Dermis microvascular lymphatic vessel endothelial cell (primary cell): ENCODE data around the gene TMEM30A. TPM values are rescaled to one million over a fixed set of nuclear protein-coding genes. Genes with fewer than 3 reads are reported as not detected.

Source experiments
- DNase-seq, 2 donors: peaks; one replicate each; pipeline versions ENCODE4 v3.0.0 to v3.0.0-alpha.2; 2010; ENCODE audit warnings: low read depth in 2 of 2
- total RNA-seq: library from RNA; depleted of rRNA; stranded (reverse); fragments of >200 nt; gene quantifications from 2 replicates; pipeline ENCODE4 v1.2.1, GENCODE V29; 2014

The TMEM30A gene
- total RNA-seq, result 121 and 147 TPM in 2 replicates

DNA sequence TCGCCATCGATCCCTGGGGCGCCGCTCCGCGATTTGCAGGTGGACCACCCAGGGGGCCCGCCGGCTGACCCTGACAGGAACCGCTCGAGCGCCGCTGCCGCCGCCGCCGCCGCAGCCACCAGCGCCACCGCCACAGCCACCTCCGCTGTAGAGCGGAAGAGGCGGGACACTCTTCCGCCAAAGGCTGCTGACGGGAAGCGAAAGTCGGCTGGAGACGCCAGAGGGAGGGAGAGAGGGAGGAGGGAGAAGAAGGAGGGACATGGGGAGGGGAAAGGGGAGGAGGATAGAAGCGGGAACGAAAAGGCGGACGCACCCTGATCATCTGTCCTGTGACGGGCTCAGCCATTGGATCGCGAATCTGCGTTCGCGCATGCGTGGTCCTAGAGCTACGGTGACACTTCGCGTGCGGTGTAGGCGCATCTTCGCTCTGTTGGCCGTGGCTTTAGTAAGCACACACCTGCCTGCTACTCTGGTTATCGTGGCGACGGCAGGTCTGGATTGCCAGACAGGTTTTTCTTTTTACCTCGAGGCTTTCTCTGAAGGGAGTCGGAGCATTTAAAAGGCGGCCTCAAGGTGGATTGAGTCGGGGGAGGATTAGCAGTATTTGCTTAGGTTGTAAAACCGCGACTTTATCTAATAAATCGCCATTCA is at the start of gene TMEM30A:
Gene TMEM30A, minus strand, starts transcription at position 161 of the 651 bp plus-strand sequence. Its CDS starts 154 bp downstream, at position 7.
- DNase-seq, result peak; percentile 99 to 100

- no peak for DNase-seq
Observed at GRCh38 chr6:75333676-75334200, 49.1 kb upstream of the TMEM30A start.

DNA sequence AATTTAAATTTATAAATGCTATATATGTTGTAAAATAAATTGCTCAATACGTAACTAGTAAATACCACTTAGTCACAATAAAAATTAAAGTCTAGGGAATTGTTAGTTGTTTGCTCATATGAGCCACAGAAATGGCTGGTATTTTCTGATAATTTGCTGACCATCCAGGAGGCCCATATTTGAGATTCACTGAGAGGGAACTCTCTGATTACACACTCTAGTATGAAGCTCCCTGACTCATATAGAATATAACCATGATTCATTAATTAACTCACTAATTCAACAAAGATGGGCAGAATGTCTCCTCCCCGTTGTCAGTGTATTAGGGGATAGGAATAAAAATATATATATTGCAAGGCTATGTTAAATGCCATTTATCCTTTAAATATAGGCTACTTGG is 46.6 kb upstream of the TMEM30A start:
- DNase-seq, result no peak

DNA sequence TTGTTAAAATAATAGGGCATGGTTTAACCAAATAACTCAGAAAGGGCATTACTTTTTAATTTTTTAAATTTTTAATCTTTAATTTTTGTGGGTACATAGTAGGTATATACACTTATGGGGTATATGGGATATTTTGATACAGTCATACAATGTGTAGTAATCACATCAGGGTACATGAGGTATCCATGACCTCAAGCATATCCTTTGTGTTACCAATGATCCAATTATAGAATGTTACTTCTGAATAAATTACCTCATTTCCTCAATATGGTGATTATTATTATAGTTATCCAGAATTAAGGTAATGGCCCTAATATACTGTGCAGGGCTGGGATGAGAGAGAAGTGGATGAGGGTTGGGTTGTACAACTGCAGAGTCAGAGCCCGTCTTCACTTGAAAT is 45.1 kb upstream of the TMEM30A start:
- no peak for DNase-seq

- DNase-seq, result no peak
Observed at GRCh38 chr6:75327807-75328206, 43.2 kb upstream of the TMEM30A start.

GRCh38 chr6:75326557-75327258 is 42.1 kb upstream of the TMEM30A start:
- DNase-seq, result no peak

DNA sequence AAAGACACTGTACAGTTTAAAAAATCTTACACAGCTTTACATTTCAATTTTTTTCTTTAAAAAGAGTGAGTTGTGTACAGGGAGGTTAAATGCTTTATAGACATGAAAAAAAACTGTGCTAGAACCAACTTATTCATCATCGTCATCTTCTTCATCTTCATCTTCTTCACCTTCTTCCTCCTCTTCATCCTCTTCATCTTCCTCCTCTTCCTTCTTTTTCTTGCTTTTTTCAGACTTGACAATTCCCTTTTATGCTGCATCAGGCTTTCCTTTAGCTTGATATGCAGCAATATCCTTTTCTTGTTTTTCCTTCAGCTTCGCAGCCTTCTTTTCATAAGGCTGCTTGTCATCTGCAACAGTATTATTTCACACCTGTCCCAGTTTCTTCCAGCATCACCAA is 34.3 kb upstream of the TMEM30A start:
- no peak for DNase-seq

GRCh38 chr6:75317503-75318206 is 33.1 kb upstream of the TMEM30A start:
- DNase-seq, result peak in 1 of 2 donors; percentile 56

GRCh38 chr6:75315978-75316377 is 31.4 kb upstream of the TMEM30A start:
- no peak for DNase-seq

DNA sequence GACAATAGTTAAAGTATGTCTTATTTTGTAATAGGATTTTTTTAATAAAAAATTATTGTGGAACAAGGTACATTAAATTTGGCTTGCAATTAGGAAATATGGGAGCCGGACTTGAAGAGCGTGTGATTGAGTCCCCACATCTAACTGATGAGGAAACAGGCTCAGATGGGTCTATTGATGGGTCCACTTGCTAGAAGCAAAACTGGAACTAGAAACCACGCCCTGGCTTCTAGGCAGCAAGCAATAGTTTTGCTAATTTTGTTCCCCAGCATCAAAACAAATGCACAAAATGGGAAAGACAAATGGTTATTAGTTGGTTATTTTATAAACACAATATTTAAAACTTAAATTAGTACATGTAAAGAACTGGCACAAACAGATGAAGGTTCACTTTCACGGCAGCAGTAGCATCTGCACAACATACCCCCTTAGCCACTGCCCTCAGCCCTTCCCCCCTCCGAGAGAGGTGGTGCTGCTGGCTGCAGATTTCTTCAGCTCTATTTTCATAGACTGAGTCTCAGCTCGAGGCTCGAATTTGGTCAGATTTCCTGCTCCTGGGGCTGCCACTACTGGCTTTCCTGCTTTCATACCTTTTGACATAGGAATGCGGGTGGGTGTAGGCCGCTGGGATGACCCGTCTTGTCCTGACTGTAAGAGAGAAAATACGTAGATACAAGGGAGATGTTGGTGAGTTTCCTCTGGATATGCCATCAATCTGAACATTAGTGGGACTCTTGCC is 23.8 kb upstream of the TMEM30A start:
- no peak for DNase-seq

DNA sequence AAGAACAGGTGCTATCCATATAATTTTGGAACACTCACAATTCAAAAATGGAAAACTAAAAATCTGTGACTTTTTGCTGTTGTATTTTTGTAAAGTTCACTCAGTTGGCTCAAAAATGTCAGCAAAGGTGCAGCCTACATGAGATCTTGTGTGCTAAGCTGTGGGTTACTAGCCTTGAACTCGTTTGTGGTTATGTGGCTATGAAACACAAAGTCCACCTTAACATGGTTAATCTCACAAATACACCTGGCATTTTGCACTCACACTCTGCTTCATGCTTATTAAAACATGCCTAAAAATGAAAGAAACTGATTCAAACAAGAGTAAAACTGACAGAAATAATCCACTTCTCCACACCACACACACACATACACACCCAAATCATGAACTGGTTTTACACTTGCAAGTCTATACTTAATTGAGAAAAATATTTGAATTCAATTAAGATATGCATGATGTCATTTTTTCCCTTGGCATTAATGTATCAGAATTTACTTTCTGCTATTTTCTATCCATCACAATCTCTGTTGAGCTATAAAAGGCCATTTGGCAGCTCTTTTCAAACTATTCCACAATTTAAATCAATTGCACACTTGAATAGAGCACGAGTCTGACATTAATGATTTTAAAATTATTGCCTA is 22.9 kb upstream of the TMEM30A start:
- no peak for DNase-seq

GRCh38 chr6:75306064-75306463 is 21.5 kb upstream of the TMEM30A start:
- DNase-seq, result peak in 1 of 2 donors; percentile 76

GRCh38 chr6:75305573-75305972 is 21.0 kb upstream of the TMEM30A start:
- no peak for DNase-seq

DNA sequence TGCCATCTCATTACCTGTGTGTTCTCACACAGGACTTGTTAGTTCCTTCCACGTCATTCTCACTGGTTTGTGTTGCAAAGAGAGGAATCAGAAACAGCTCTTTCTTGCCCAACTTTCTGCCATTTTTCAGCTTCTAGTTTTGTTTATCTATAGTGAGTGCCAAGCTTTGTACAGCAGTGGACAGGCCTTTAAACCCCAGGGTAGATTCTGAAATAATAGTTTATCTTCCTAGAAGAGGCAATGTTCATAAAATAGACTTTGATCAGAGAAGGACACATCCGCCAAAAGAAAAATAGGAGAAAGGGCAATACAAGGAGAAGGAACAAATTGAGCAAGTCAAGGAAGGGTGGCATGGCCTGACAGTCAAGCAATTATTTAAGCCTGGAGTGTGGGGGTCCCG is 17.7 kb upstream of the TMEM30A start:
- DNase-seq, result no peak

GRCh38 chr6:75301537-75301936 is 16.9 kb upstream of the TMEM30A start:
- DNase-seq, result no peak

GRCh38 chr6:75301088-75301487 is 16.5 kb upstream of the TMEM30A start:
- DNase-seq, result no peak

DNA sequence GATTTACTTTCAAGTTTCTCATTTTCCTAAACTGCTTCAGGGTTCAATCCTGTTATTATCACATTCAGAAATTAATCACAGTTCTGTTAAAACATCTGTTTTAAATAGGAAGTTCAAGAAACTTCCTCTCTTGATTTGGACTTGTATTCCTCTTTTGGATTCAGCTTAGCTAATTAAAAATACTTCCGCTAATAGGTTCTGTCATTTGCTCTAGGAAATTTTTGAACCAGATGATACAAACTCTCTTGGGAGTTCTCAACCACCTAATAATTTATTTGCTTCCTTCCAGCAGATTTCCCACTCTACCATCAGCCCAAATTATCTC is 15.9 kb upstream of the TMEM30A start:
- DNase-seq, result no peak

- DNase-seq, result no peak
Observed at GRCh38 chr6:75299801-75300530, 15.4 kb upstream of the TMEM30A start.

GRCh38 chr6:75296811-75297779 is 12.5 kb upstream of the TMEM30A start:
- DNase-seq, result peak; percentile 44 to 75
